GM12874 (cell line): Measurements from ENCODE around the gene NAALADL2.

ENCODE experiments used
- TF ChIP-seq, protein P1 (sequence below): IDR thresholded peaks from 2 replicates; pipeline ENCODE4 v1.5.1; 2011; ENCODE audit warnings: low read depth, mild to moderate bottlenecking, control low read depth, low read length, moderate library complexity; ENCODE audit not compliant: insufficient read depth

NAALADL2 gene

DNA sequence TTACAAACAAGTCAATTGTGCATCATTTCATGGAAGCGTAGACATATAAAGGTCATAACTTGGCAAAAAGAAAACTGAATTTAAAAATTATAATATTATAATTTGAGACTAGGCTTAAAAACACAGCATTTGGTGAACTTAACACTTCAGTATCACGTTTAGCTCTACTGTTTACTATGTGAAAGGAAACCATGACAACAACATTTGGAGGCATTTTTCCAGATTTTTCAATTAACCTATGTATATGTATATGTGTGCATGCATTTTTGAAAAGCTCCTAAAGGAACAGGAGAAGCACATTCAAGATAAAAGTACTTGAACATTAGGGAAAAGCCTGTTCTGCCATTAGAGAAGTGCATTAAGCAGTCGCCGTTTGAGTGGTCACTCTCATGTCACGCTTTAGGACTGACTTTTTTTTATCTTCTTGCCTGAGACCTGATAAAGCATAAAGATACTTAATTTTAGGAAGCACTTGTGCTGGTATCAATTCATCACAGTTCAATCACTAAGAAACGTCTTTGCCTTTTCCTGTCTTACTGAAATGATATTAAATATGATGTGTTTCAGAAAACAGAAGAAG is 156.0 kb downstream of the NAALADL2 start:
- TF ChIP-seq, protein P1, sequence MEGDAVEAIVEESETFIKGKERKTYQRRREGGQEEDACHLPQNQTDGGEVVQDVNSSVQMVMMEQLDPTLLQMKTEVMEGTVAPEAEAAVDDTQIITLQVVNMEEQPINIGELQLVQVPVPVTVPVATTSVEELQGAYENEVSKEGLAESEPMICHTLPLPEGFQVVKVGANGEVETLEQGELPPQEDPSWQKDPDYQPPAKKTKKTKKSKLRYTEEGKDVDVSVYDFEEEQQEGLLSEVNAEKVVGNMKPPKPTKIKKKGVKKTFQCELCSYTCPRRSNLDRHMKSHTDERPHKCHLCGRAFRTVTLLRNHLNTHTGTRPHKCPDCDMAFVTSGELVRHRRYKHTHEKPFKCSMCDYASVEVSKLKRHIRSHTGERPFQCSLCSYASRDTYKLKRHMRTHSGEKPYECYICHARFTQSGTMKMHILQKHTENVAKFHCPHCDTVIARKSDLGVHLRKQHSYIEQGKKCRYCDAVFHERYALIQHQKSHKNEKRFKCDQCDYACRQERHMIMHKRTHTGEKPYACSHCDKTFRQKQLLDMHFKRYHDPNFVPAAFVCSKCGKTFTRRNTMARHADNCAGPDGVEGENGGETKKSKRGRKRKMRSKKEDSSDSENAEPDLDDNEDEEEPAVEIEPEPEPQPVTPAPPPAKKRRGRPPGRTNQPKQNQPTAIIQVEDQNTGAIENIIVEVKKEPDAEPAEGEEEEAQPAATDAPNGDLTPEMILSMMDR, result no peak

DNA sequence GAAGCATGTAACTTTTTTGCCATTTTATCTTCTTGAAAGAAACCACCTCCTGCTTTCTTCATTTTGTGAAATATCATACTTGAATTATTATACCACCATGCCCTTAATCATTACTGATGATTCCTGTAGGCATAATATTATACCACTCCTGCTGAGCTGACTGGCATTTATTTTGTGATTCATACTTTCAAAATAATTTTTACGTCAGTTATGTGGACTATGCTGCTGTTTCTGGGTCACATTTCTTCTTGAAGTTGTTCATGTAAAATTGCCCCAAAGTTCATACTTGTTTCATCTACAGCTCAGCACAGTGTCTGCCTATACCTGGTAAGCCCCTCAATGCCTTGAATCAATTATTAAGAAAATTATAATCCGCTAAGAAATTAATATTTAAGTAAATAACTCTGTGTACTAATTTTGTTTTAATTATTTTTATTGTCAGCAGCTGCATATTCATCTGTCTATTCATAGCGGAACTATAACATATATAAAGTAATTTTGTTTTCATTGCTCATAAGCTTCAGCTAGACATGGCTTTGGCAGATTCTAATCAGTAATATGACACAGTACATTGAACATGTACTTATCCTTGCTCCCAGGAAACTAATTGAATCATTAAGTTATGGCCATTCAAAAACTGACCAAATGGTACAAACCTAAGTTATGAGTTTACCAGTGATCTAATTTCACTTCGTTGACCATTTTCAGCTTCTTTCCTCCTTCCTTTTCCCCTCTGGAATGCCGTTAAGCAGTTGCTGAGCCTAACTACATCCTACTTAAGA is 160.0 kb downstream of the NAALADL2 start:
- TF ChIP-seq, protein P1, result no peak

DNA sequence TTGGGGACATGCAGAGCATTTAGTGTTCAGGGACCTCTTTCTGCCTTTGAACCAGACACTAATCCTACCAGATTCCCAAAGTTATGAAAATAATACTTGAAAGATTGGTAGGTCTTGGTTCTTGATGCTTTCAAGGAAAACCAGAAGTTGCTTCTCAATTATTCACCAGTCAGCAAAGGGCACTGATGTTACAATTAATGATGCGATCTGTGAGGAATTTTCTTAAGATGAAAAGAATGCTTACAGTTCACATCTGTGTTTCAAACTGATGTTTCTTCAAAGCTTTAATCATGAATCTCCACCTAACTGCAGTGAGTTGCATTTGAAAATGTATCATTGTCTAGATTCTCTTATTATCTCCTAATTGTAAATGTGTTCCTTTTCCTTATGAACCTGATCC is 161.0 kb downstream of the NAALADL2 start:
- TF ChIP-seq, protein P1, result no peak

DNA sequence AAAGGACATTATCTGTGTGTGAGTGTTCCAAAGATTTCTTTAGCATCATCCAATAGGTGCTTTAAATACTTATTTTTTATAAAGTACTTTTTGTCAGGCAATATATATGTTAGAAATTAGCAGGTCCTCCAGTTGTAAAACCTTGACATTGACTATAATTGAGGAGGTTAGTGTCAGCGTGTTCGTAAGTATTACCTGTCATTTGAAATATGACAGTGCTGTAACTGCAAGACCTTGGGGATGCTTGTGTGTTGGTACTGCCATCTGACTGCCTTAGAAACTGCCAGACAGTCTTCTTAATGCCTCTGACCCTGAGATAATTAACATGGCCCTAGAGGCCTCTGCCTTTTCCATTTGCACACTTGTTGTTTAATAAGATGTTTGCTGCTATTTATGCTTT is 170.7 kb downstream of the NAALADL2 start:
- TF ChIP-seq, protein P1, result no peak

DNA sequence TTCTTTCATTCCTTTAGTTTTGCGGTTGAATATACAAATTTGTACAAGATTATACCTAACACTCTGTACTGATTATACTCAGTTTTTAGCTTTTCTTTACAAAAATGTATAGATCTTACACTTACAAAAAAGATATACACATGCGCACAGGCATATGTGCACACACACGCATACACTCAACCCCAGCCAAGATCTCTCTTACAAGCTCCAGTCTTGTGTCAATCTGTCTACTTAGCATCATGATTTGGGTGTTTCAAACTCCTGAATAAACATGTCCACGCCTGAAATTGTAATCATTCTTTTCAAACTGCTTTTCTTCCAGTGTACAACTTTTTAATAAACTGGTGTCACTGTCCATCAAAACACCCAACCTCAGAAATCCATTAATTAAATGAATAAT is 180.7 kb downstream of the NAALADL2 start:
- TF ChIP-seq, protein P1, result no peak

DNA sequence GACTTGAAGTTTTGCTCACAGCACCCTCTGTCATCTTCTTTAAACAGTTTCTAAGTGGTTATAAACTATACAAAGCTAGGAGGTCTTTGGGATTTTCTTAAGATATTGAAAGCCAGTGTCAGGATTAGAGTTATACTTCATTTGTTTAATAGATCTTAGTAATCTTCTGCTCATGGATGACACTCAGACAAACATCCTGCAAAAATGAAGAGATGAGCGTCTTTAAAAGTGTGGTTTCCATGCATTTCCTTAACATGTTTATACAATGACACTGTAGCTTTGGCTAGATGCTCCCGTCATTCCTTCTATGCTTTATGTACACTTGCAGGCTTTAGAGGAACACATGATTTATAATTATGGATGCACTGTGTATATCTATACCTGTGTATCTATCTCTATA is 182.2 kb downstream of the NAALADL2 start:
- TF ChIP-seq, protein P1, result no peak

DNA sequence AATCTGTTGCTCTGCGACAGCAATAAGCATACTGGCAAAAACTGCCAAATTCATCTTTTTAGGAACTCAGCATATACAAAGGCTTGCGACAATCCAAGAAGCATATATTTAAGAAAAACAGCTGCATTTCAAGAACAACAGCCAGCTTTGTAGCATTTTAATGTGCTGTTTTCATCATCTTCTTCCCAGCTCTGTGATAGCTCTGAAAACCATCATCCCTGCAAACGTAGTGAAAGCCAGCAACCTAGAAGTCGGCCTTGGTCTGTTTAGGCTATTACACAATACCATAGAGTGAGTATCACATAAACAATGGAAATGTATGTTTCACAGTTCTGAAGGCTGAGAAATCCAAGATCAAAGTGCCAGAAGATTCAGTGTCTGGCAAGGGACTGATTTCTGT is 187.5 kb downstream of the NAALADL2 start:
- TF ChIP-seq, protein P1, result no peak
